IMR-90 (cell line): ENCODE measurements around the gene KMT2C. TPM values are rescaled to one million over a fixed set of nuclear protein-coding genes. Genes with fewer than 3 reads are reported as not detected.

Experiments used
- ATAC-seq: fragments of 200-7000 bp; cut with Tn5 transposase; 2 replicates; pipeline ENCODE4 v1.9.1; 2020; ENCODE audit warnings: low read depth, mild to moderate bottlenecking, moderate library complexity
- BruUV-seq: library from RNA; stranded (reverse); fragments of 400-500 nt; replicated peaks from 2 replicates; lab custom pipeline; 2021; lab: Mats Ljungman, UMichigan
- CTCF ChIA-PET: fragments of 300-600 bp; formaldehyde crosslinking; extraction: SDS; loops from one replicate; lab custom pipeline; 2021; ENCODE audit warnings: antibody characterized with exemption; lab: Yijun Ruan, JAX
- POLR2A ChIA-PET: fragments of 300-600 bp; sonication (Branson Sonifier 250); formaldehyde crosslinking; loops from one replicate; lab custom pipeline; 2022; ENCODE audit warnings: antibody characterized with exemption; ENCODE audit not compliant: unreplicated experiment; lab: Charles Lee
- DNase-seq: peaks from one replicate; pipeline ENCODE4 v3.0.0; 2013
- H2AFZ ChIP-seq: replicated peaks from 2 replicates; pipeline ENCODE3; 2013; ENCODE audit warnings: low read length, mild to moderate bottlenecking; ENCODE audit not compliant: poor library complexity
- H2AK5ac ChIP-seq: 2 replicates; pipeline ENCODE4 v1.6.1; 2013; ENCODE audit warnings: low read depth, low read length, inconsistent platforms
- H2AK9ac ChIP-seq: replicated peaks from 2 replicates; pipeline ENCODE3; 2013; ENCODE audit warnings: mild to moderate bottlenecking, low read depth, low read length, moderate library complexity; ENCODE audit not compliant: poor library complexity
- H2BK120ac ChIP-seq: 2 replicates; pipeline ENCODE4 v1.6.1; 2013; ENCODE audit warnings: low read depth, low read length, inconsistent platforms
- H2BK15ac ChIP-seq: 3 replicates; pipeline ENCODE4 v1.6.1; 2013; ENCODE audit warnings: low read depth, low read length, inconsistent platforms
- H2BK20ac ChIP-seq: 2 replicates; pipeline ENCODE4 v1.6.1; 2013; ENCODE audit warnings: low read depth, mild to moderate bottlenecking, inconsistent platforms, low read length, moderate library complexity
- H2BK5ac ChIP-seq: 2 replicates; pipeline ENCODE4 v1.6.1; 2013; ENCODE audit warnings: mild to moderate bottlenecking, low read depth, low read length, inconsistent platforms; ENCODE audit not compliant: poor library complexity, severe bottlenecking
- H3K14ac ChIP-seq: replicated peaks from 2 replicates; pipeline ENCODE4 v1.6.1; 2013; ENCODE audit warnings: low read depth, low read length, inconsistent platforms
- H3K18ac ChIP-seq: 2 replicates; pipeline ENCODE4 v1.6.1; 2013; ENCODE audit warnings: low read depth, low read length, control low read depth
- H3K23ac ChIP-seq: 2 replicates; pipeline ENCODE4 v1.6.1; 2013; ENCODE audit warnings: low read depth, low read length, inconsistent platforms
- H3K27ac ChIP-seq: 2 replicates; pipeline ENCODE4 v1.5.1; 2013; ENCODE audit warnings: mild to moderate bottlenecking, control low read depth, low read length; ENCODE audit not compliant: insufficient read depth
- H3K27me3 ChIP-seq: 2 replicates; pipeline ENCODE4 v1.6.1; 2013; ENCODE audit warnings: low read length; ENCODE audit not compliant: control insufficient read depth, insufficient read depth
- H3K36me3 ChIP-seq: 2 replicates; pipeline ENCODE4 v1.6.1; 2013; ENCODE audit warnings: low read length, mixed read lengths; ENCODE audit not compliant: control insufficient read depth, insufficient read depth
- H3K4ac ChIP-seq: 2 replicates; pipeline ENCODE4 v1.6.1; 2013; ENCODE audit warnings: low read depth, low read length, inconsistent platforms
- H3K4me1 ChIP-seq: 2 replicates; pipeline ENCODE4 v1.6.1; 2013; ENCODE audit warnings: low read length, mixed read lengths; ENCODE audit not compliant: control insufficient read depth, insufficient read depth
- H3K4me2 ChIP-seq: 2 replicates; pipeline ENCODE4 v1.6.1; 2013; ENCODE audit warnings: low read depth, mild to moderate bottlenecking, control low read depth, low read length, moderate library complexity
- H3K4me3 ChIP-seq: 2 replicates; pipeline ENCODE4 v1.5.1; 2013; ENCODE audit warnings: low read depth, mild to moderate bottlenecking, control low read depth, low read length, moderate library complexity; ENCODE audit not compliant: insufficient read depth
- H3K56ac ChIP-seq: 2 replicates; pipeline ENCODE4 v1.6.1; 2013; ENCODE audit warnings: low read length, inconsistent platforms; ENCODE audit not compliant: insufficient read depth; ENCODE audit errors: extremely low read depth
- H3K79me1 ChIP-seq, 2 experiments: 2 replicates each; pipeline ENCODE4 v1.6.1; 2013; ENCODE audit warnings: low read length in 2 of 2, inconsistent platforms in 1 of 2, low read depth in 1 of 2
- H3K9ac ChIP-seq: 2 replicates; pipeline ENCODE4 v1.6.1; 2013; ENCODE audit warnings: low read depth, low read length, control low read depth
- H3K9me1 ChIP-seq: 2 replicates; pipeline ENCODE4 v1.6.1; 2013; ENCODE audit warnings: low read length, inconsistent platforms; ENCODE audit not compliant: insufficient read depth
- H3K9me3 ChIP-seq: 2 replicates; pipeline ENCODE4 v1.6.1; 2013; ENCODE audit warnings: low read length; ENCODE audit not compliant: control insufficient read depth, insufficient read depth
- H4K20me1 ChIP-seq: 2 replicates; pipeline ENCODE4 v1.6.1; 2013; ENCODE audit warnings: low read length, inconsistent platforms; ENCODE audit not compliant: insufficient read depth
- H4K5ac ChIP-seq: 2 replicates; pipeline ENCODE4 v1.6.1; 2013; ENCODE audit warnings: mild to moderate bottlenecking, low read depth, low read length, control low read depth
- H4K8ac ChIP-seq, 2 experiments: 2 replicates each; pipeline ENCODE4 v1.6.1; 2013; ENCODE audit warnings: low read depth in 2 of 2, low read length in 2 of 2, control low read depth in 1 of 2, inconsistent platforms in 1 of 2
- H4K91ac ChIP-seq: 2 replicates; pipeline ENCODE4 v1.6.1; 2013; ENCODE audit warnings: low read depth, low read length, inconsistent platforms; ENCODE audit not compliant: insufficient read depth
- BHLHE40 ChIP-seq: fragments of 150-350 bp; IDR thresholded peaks from 2 replicates; pipeline ENCODE4 v1.6.1; 2016; ENCODE audit warnings: mild to moderate bottlenecking, low read depth, low read length
- RFX5 ChIP-seq: IDR thresholded peaks from 2 replicates; pipeline ENCODE4 v1.8.0; 2012; ENCODE audit warnings: low read depth, mild to moderate bottlenecking, low read length, moderate library complexity
- WGBS, 2 experiments: methylation state at CpG; one replicate each; pipeline versions ENCODE4 v1.1.5 to v1.1.7; 2013; ENCODE audit warnings: missing lambda C conversion rate in 2 of 2; ENCODE audit not compliant: insufficient read length in 1 of 2; ENCODE audit errors: extremely low coverage in 2 of 2; 5-methylcytosine and 5-hydroxymethylcytosine counted together
- dilution Hi-C: fragments of 300-500 bp; cut with HindIII; formaldehyde crosslinking; loops from one replicate; pipeline ENCODE4 v1.14.3; 2018; ENCODE audit warnings: low sequenced_read_pairs; ENCODE audit not compliant: unreplicated experiment
- in situ Hi-C: fragments of 300-500 bp; cut with MboI; formaldehyde crosslinking; loops from 3 replicates; pipeline ENCODE4 v1.14.3; 2019; ENCODE audit warnings: low sequenced_read_pairs, inconsistent platforms, mixed read lengths
- intact Hi-C: fragments of 100-400 bp; cut with micrococcal nuclease; formaldehyde crosslinking; loops from 2 replicates; pipeline ENCODE4 v1.10.0; 2022
- polyA plus RNA-seq, 3 experiments: library from polyadenylated mRNA; depleted of rRNA; stranded (reverse); fragments of >200 nt; gene quantifications; 2 replicates each; pipeline ENCODE4 v1.2.3, GENCODE V29; 2012; ENCODE audit warnings: low replicate concordance in 1 of 3
- total RNA-seq: library from RNA; depleted of rRNA; stranded (reverse); fragments of >200 nt; gene quantifications from 2 replicates; pipeline ENCODE4 v1.2.3, GENCODE V29; 2012
- TF ChIP-seq, protein P1 (sequence below): fragments of 150-350 bp; IDR thresholded peaks from 2 replicates; pipeline ENCODE4 v1.6.1; 2017; ENCODE audit warnings: mild to moderate bottlenecking, antibody characterized with exemption, low read length, low read depth
- TF ChIP-seq, protein P2 (sequence below): fragments of 150-350 bp; IDR thresholded peaks from 2 replicates; pipeline ENCODE4 v1.6.1; 2016; ENCODE audit warnings: low read depth, mild to moderate bottlenecking, low read length, moderate library complexity, borderline replicate concordance

The KMT2C gene
- total and polyA plus RNA-seq, 2 of the 4 experiments (the other 2 are of a cell fraction), result 8.0 to 23.3 TPM

DNA sequence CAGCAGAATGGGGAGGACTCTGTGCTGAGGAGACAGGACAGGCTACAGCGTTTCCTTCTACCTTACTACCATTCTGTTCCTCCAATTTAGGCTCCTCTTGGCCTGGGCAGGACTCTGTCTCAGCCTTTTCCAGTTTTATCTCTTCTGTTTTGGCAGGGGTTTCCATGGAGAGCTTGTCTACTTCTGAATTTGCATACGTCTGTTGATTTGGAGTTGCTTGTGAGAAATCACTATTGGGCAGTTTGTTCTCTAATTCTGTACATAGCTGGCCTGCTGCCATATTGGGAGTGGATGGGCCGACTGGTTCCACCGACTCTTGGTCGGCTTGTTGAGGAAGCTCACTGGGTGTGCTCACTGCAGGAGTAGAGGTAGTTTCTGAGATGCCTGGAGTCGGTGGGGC is 273.5 kb downstream of the KMT2C start:
- dilution Hi-C loops, result no loop called here
- Histone ChIP-seq H3K36me3 (peaks cover 42% of the 10 kb centered on the region), H2BK120ac (no peak overlapping the region), H2BK20ac (no peak overlapping the region), H4K91ac (no peak overlapping the region), H3K4ac (no peak overlapping the region), H3K23ac (no peak overlapping the region), H4K8ac (no peak overlapping the region), H3K14ac (no peak overlapping the region), H3K79me1 (peaks cover 6 to 9% of the 10 kb centered on the region in 2 experiments), H4K5ac (no peak overlapping the region), H2AK9ac (peak overlapping the region; percentile 9), H4K20me1 (no peaks in the 10 kb centered on the region), H3K9ac (no peak overlapping the region), H3K4me3 (no peak overlapping the region), H2AK5ac (no peak overlapping the region), H3K9me3 (no peaks in the 10 kb centered on the region), H3K56ac (no peak overlapping the region), H3K27ac (no peak overlapping the region), H2BK15ac (no peak overlapping the region), H3K4me2 (no peak overlapping the region), H3K9me1 (peaks cover 2% of the 10 kb centered on the region; the same call in 1 of the 2 replicates), H2AFZ (no peak overlapping the region), H3K18ac (no peak overlapping the region), H2BK5ac (no peak overlapping the region), H3K27me3 (no peaks in the 10 kb centered on the region), H3K4me1 (no peaks in the 10 kb centered on the region)
- BruUV-seq, result TSS peak; percentile 81
- WGBS, 2 experiments, result 80% methylated on average over 1 of the region's 6 CpGs; no CpG with 5 or more reads in 1 of the 2 experiments
- intact Hi-C loops, result no loop called here
- no peak for TF ChIP-seq BHLHE40
- TF ChIP-seq, protein P1, sequence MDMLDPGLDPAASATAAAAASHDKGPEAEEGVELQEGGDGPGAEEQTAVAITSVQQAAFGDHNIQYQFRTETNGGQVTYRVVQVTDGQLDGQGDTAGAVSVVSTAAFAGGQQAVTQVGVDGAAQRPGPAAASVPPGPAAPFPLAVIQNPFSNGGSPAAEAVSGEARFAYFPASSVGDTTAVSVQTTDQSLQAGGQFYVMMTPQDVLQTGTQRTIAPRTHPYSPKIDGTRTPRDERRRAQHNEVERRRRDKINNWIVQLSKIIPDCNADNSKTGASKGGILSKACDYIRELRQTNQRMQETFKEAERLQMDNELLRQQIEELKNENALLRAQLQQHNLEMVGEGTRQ, result no peak
- TF ChIP-seq RFX5, result no peak
- TF ChIP-seq, protein P2, sequence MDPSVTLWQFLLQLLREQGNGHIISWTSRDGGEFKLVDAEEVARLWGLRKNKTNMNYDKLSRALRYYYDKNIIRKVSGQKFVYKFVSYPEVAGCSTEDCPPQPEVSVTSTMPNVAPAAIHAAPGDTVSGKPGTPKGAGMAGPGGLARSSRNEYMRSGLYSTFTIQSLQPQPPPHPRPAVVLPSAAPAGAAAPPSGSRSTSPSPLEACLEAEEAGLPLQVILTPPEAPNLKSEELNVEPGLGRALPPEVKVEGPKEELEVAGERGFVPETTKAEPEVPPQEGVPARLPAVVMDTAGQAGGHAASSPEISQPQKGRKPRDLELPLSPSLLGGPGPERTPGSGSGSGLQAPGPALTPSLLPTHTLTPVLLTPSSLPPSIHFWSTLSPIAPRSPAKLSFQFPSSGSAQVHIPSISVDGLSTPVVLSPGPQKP, result no peak
- ChIA-PET POLR2A (no interaction called here), CTCF (interaction anchor here (1.5 kb wide), 1 partner anchor 544 kb away, joined by 4 read pairs; no protein-coding TSS in a partner anchor)
- ATAC-seq (no peak), DNase-seq (no peak)
- in situ Hi-C loops, result no loop called here
